Frontal cortex (tissue), 4 donors: ENCODE measurements around the gene TRIM29. TPM values are rescaled to one million over a fixed set of nuclear protein-coding genes. Genes with fewer than 3 reads are reported as not detected.

ENCODE experiments used
- DNase-seq, 2 donors: peaks; one replicate each; pipeline ENCODE4 v3.0.0; 2012; ENCODE audit warnings: low spot score in 2 of 2
- FAIRE-seq: peaks from 2 replicates; lab custom pipeline; 2012; peaks lifted over from hg19 to GRCh38; lab: Jason Lieb, UNC
- total RNA-seq: library from RNA; depleted of rRNA; stranded (reverse); fragments of >200 nt; gene quantifications from one replicate; pipeline ENCODE4 v1.2.3, GENCODE V29; 2014
- donor health status: control.
- donor health status: control.
- donor health status: control.

TRIM29 gene
- total RNA-seq, 1 donor from 2014 or later: not detected

- no peak for DNase-seq
- FAIRE-seq: no peak
Observed at GRCh38 chr11:120141768-120142423, 4.0 kb upstream of the TRIM29 start.

- FAIRE-seq (no peak), DNase-seq (no peak)
Observed at GRCh38 chr11:120141113-120141767, 3.3 kb upstream of the TRIM29 start.

- DNase-seq (peak in 1 of 2 donors; percentile 7), FAIRE-seq (no peak)
Observed at GRCh38 chr11:120139316-120140069, 1.6 kb upstream of the TRIM29 start.

GRCh38 chr11:120137187-120137610 is 714 bp downstream of the TRIM29 start:
- DNase-seq (no peak), FAIRE-seq (no peak)

GRCh38 chr11:120136356-120136755 is 1.6 kb downstream of the TRIM29 start:
- no peak for DNase-seq
- FAIRE-seq: no peak

GRCh38 chr11:120135838-120136237 is 2.1 kb downstream of the TRIM29 start:
- FAIRE-seq: no peak

GRCh38 chr11:120134931-120135228 is 3.0 kb downstream of the TRIM29 start:
- no peak for DNase-seq
- no peak for FAIRE-seq

More at GRCh38 chr11:120135838-120136237, 2.1 kb downstream of the TRIM29 start:
- DNase-seq: no peak

- FAIRE-seq (no peak), DNase-seq (no peak)
Observed at GRCh38 chr11:120134106-120134930, 3.6 kb downstream of the TRIM29 start.

GRCh38 chr11:120133216-120134105 is 4.5 kb downstream of the TRIM29 start:
- FAIRE-seq: no peak
- DNase-seq: no peak

GRCh38 chr11:120132645-120133185 is 5.2 kb downstream of the TRIM29 start:
- FAIRE-seq: no peak
- no peak for DNase-seq

GRCh38 chr11:120131941-120132644 is 5.8 kb downstream of the TRIM29 start:
- DNase-seq (no peak), FAIRE-seq (no peak)

- no peak for FAIRE-seq
Observed at GRCh38 chr11:120130991-120131760, 6.7 kb downstream of the TRIM29 start.

GRCh38 chr11:120130176-120130980 is 7.5 kb downstream of the TRIM29 start:
- DNase-seq (no peak), FAIRE-seq (no peak)

More at GRCh38 chr11:120130991-120131760, 6.7 kb downstream of the TRIM29 start:
- no peak for DNase-seq

- FAIRE-seq: no peak
Observed at GRCh38 chr11:120129570-120129969, 8.3 kb downstream of the TRIM29 start.

GRCh38 chr11:120128392-120129119 is 9.4 kb downstream of the TRIM29 start:
- FAIRE-seq: no peak
- DNase-seq: no peak

More at GRCh38 chr11:120129570-120129969, 8.3 kb downstream of the TRIM29 start:
- DNase-seq: no peak

- DNase-seq (no peak), FAIRE-seq (no peak)
Observed at GRCh38 chr11:120127236-120127635, 10.7 kb downstream of the TRIM29 start.
